Measurements from ENCODE around the gene ZCCHC14.

- TF ChIP-seq CTCF (IDR thresholded peaks at IDR 0.05) (no peak), POLR2A (IDR thresholded peaks at IDR 0.05) (no peak)
Measured at GRCh38 chr16:87410968-87411367, 81.9 kb downstream of the ZCCHC14 start.
